Large intestine (tissue), 3 donors: ENCODE measurements around the gene CAMTA2. TPM values are rescaled to one million over a fixed set of nuclear protein-coding genes. Genes with fewer than 3 reads are reported as not detected.

Experiments used
- DNase-seq, 2 donors: peaks; one replicate each; pipeline versions ENCODE4 v3.0.0 to v3.0.0-alpha.2; 2013
- H3K27ac ChIP-seq: one replicate; pipeline ENCODE4 v1.5.1; 2013; ENCODE audit warnings: low read length
- H3K27me3 ChIP-seq: 2 replicates; pipeline ENCODE4 v1.6.1; 2013; ENCODE audit warnings: low read length; ENCODE audit not compliant: control insufficient read depth, insufficient read depth
- H3K36me3 ChIP-seq: 2 replicates; pipeline ENCODE4 v1.6.1; 2013; ENCODE audit warnings: low read length; ENCODE audit not compliant: control insufficient read depth, insufficient read depth
- H3K4me1 ChIP-seq: one replicate; pipeline ENCODE4 v1.6.1; 2013; ENCODE audit warnings: low read length; ENCODE audit not compliant: control insufficient read depth, insufficient read depth
- H3K4me3 ChIP-seq: one replicate; pipeline ENCODE4 v1.5.1; 2013; ENCODE audit warnings: low read length
- H3K9me3 ChIP-seq: one replicate; pipeline ENCODE4 v1.6.1; 2013; ENCODE audit warnings: mild to moderate bottlenecking, low read depth, low read length, moderate library complexity; ENCODE audit not compliant: control insufficient read depth
- WGBS: methylation state at CpG from one replicate; pipeline ENCODE4 v1.1.5; 2013; ENCODE audit warnings: low lambda C conversion rate; ENCODE audit not compliant: insufficient coverage; 5-methylcytosine and 5-hydroxymethylcytosine counted together
- polyA plus RNA-seq: library from polyadenylated mRNA; unstranded; fragments of 120-200 nt; gene quantifications from one replicate; pipeline ENCODE4 v1.2.1, GENCODE V29; 2013

The CAMTA2 gene
- polyA plus RNA-seq, 1 donor: 35.6 TPM

DNA sequence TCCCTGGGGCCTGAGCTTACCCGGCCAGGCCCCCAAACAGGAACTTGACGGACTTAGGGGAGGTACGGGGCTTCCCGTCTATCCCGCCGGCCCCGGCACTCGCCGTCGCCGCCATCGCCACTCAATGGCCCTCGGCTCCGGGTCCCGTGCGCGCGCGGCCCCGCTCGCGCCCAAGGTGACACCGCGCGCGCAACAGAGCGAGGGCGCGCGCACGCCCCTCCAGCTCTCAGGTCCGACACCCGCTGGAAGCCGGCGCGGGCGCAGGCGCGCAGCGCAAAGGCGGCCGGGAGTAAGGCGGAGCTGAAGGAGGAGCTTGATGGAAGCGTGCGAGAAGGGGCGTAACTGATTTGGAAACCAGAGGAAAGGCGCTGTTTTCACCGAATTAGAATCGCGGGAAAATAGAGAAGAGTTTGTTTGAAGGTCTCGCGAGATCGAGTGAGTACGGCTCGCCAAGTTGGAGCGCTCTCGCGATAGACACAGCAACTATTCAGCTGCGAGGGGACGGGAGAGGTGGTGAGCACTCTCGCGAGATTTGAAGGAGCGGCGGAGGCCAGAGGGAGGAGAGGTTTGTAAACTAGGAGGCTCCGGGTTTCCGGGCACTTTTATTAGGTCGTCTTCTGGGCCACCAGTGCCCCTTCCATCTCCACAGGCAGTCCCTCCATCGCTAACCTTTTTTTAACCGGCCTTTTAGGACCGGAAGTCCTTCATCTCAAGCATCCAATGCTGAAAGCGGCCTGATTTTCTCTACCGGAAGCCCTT is 47.5 kb downstream of the CAMTA2 start, which contains the start of the genes RNF167 and SLC25A11:
Gene RNF167 (plus strand): TSS at position 473 of the 759 bp plus-strand sequence. CDS start 642 bp downstream, outside the sequence.
Gene SLC25A11 (minus strand): TSS at position 251 of the 759 bp plus-strand sequence. CDS start 136 bp downstream, at position 115.
- H3K27ac ChIP-seq: peak within 1 kb of the TSS; percentile 98
- H3K4me3 ChIP-seq: peak within 1 kb of the TSS; percentile 83
- peak; percentile 99 to 100 for DNase-seq
- no CpG with 5 or more reads among the region's 72 CpGs for WGBS
- no peaks in the 10 kb centered on the region for H3K9me3 ChIP-seq
- peaks cover 31% of the 10 kb centered on the region for H3K4me1 ChIP-seq
- no peaks in the 10 kb centered on the region for H3K27me3 ChIP-seq
- H3K36me3 ChIP-seq: peaks cover 58% of the 10 kb centered on the region

DNA sequence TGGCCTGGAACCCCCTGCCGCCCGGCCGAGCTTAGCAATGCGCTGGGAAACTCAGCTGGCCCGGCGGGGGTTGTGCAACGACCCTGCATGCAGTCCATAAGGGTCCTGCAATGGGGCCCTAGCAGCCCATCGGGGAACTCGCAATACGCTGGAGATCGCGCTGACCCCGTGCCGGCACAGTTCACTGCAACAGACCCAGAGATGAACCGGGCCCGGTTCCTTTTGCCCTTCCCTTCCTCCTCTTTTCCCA is 48.0 kb downstream of the CAMTA2 start:
- no CpG with 5 or more reads among the region's 16 CpGs for WGBS
- H3K4me3 ChIP-seq: peak overlapping the region; percentile 83
- H3K4me1 ChIP-seq: peaks cover 28% of the 10 kb centered on the region
- H3K27me3 ChIP-seq: no peaks in the 10 kb centered on the region
- no peak for DNase-seq
- H3K27ac ChIP-seq: peak overlapping the region; percentile 89
- H3K9me3 ChIP-seq: no peaks in the 10 kb centered on the region
- H3K36me3 ChIP-seq: peaks cover 53% of the 10 kb centered on the region

DNA sequence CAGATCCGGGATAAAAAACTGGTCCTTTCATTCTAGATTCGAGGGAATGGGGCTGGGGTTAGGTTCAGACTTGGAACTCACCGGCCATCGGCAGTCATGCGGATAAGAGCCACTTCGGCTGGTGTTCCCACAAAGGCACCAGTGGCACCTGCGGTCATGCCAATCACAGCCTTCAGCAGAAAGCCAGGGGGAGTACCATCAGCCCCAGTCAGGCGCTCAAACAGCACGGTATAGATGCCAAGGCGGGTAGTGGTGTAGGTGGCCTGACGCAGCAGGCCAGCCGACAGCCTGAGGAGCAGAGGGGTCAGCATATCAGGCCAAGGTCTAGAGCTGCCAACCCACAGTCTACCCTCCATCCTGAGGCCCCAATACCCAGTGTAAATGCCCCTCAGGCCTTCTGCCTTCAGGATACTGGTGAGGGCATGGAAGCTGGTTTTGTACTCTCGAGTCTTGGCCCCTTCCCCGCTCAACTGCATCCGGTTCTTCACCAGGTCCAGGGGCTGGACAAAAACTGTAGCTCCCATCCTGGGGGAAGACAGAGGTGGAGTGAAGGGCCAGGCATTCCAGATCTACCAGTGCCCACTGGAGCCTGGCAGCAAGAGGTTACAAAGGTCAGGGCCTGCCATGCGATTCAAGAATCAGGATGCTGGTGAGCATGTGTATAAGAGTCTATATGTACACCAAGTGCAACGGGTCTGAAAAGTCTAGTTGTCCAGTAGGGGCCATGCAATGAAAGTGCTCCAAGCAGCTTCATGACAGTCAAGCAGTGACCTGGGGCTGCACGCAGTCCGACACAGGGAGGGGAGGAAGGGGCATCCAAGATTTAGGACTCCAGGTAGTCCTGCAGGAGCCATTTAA is 48.6 kb downstream of the CAMTA2 start:
- Histone ChIP-seq H3K9me3 (no peaks in the 10 kb centered on the region), H3K36me3 (peaks cover 48% of the 10 kb centered on the region), H3K27me3 (no peaks in the 10 kb centered on the region), H3K4me1 (peaks cover 33% of the 10 kb centered on the region), H3K4me3 (peak overlapping the region; percentile 83), H3K27ac (peak overlapping the region; percentile 89)
- no CpG with 5 or more reads among the region's 19 CpGs for WGBS
- DNase-seq: peak in 1 of 2 donors; percentile 32

DNA sequence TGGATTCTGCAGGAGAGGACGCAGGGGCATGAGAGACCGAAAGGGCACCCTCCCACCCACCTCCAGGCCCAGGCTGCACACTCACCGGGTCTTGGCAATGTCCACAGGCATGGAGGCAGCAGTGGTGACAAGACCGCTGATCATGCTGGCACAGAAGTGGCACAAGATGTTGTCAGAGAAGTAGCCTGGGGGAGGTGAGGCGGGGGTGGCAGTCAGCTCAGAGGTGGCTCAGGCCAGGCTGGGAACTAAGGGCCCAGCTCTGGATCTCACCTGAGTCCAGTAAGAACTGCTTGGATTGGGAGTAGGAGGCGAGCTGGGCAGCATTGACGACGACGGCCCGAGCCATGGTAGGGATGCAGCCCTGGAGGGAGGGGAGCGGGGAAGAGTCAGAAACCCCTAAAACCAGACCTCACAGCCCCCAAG is 49.4 kb downstream of the CAMTA2 start:
- H3K27me3 ChIP-seq: no peaks in the 10 kb centered on the region
- H3K4me3 ChIP-seq: no peak overlapping the region
- H3K27ac ChIP-seq: no peak overlapping the region

DNA sequence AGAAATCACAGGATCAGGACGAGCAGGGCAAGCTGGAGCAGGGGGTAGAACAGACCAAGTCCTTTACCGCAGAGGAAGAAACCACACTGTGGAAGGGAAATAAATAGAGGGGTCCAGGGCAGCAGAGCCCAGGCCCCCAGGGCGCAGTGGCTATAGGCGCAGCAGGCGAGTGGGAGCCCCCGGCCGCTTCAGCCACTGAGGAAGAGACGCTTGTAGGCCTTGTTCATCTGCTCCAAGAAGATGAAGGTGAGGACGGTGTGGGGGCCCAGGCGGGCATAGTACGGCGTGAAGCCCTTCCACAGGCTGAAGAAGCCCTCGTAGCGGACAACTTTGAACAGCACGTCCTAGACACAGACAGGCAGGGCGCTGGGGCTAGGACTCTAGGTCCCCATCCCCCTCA is 49.9 kb downstream of the CAMTA2 start:
- H3K36me3 ChIP-seq: peaks cover 34% of the 10 kb centered on the region
- no peak overlapping the region for H3K4me3 ChIP-seq
- H3K27ac ChIP-seq: no peak overlapping the region
- no peaks in the 10 kb centered on the region for H3K9me3 ChIP-seq
- no CpG with 5 or more reads among the region's 16 CpGs for WGBS
- peaks cover 34% of the 10 kb centered on the region for H3K4me1 ChIP-seq
- no peaks in the 10 kb centered on the region for H3K27me3 ChIP-seq
- no peak for DNase-seq

More for the DNA sequence above, 49.4 kb downstream of the CAMTA2 start:
- Histone ChIP-seq H3K36me3 (peaks cover 39% of the 10 kb centered on the region), H3K9me3 (no peaks in the 10 kb centered on the region), H3K4me1 (peaks cover 34% of the 10 kb centered on the region)
- no peak for DNase-seq
- WGBS: no CpG with 5 or more reads among the region's 11 CpGs

DNA sequence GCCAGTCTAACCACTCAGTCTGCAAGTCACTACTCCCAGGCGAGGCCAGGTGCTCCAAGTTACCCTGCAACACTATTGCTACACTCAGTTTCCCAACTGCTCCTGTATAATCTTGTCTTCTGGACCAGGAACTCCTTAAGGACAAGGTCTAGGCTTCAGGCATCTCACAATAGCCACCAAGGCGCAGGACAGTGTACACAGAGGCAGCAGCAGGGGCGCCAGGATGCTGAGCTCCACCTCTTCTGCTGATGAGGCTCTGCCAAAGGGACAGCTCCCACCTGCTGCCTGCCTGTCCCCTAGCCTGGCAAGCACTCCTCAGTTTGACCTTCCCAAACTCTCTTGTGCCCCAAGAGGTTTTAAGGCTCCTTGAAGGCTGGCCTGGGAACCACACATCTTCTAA is 51.0 kb downstream of the CAMTA2 start:
- Histone ChIP-seq H3K27me3 (no peaks in the 10 kb centered on the region), H3K4me1 (peaks cover 25% of the 10 kb centered on the region), H3K36me3 (peaks cover 26% of the 10 kb centered on the region), H3K9me3 (no peaks in the 10 kb centered on the region), H3K4me3 (no peak overlapping the region), H3K27ac (no peak overlapping the region)
- DNase-seq: no peak
- WGBS: no CpG with 5 or more reads among the region's 3 CpGs

DNA sequence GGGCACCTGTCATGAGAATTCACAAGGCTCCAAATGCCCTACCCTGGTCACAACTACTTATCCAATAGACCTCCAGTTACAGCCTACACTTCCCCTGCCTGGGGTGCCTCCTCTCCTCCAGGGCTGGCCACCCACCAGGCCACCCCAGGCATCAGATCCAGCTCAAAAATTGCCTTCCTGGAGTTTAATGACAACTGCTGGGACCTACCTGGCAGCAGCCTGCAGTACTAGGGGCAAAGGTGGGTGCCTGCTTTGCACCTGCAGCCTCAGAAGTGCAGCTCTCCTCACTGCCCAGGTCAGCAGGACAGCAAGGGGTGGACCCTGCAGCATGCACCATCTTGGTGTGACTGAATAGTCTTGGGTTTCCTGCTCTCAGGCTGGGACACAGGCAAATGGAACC is 51.8 kb downstream of the CAMTA2 start:
- Histone ChIP-seq H3K36me3 (peaks cover 26% of the 10 kb centered on the region), H3K9me3 (no peaks in the 10 kb centered on the region), H3K27me3 (no peaks in the 10 kb centered on the region), H3K27ac (no peak overlapping the region), H3K4me1 (peaks cover 21% of the 10 kb centered on the region), H3K4me3 (no peak overlapping the region)
- DNase-seq: no peak

DNA sequence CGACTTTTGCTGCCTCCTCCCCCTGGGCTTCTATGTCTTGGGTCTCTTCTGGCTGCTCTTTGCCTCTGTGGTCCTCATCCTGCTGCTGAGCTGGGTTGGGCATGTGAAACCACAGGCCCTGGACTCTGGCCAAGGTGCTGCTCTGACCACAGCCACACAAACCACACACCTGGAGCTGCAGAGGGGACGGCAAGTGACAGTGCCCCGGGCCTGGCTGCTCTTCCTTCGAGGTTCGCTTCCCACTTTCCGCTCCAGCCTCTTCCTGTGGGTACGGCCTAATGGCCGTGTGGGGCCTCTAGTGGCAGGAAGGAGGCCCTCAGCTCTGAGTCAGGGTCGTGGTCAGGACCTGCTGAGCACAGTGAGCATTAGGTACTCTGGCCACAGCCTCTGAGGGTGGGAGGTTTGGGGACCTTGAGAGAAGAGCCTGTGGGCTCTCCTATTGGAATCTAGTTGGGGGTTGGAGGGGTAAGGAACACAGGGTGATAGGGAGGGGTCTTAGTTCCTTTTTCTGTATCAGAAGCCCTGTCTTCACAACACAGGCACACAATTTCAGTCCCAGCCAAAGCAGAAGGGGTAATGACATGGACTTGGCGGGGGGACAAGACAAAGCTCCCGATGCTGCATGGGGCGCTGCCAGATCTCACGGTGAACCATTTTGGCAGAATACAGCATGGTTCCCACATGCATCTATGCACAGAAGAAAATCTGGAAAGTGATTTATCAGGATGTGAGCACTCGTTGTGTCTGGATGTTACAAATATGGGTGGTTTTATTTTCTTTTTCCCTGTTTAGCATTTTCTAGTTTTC is 53.1 kb downstream of the CAMTA2 start:
- Histone ChIP-seq H3K36me3 (peaks cover 26% of the 10 kb centered on the region), H3K27me3 (no peaks in the 10 kb centered on the region), H3K27ac (no peak overlapping the region), H3K9me3 (no peaks in the 10 kb centered on the region), H3K4me1 (peaks cover 21% of the 10 kb centered on the region), H3K4me3 (no peak overlapping the region)
- peak in 1 of 2 donors; percentile 26 for DNase-seq
- no CpG with 5 or more reads among the region's 14 CpGs for WGBS

DNA sequence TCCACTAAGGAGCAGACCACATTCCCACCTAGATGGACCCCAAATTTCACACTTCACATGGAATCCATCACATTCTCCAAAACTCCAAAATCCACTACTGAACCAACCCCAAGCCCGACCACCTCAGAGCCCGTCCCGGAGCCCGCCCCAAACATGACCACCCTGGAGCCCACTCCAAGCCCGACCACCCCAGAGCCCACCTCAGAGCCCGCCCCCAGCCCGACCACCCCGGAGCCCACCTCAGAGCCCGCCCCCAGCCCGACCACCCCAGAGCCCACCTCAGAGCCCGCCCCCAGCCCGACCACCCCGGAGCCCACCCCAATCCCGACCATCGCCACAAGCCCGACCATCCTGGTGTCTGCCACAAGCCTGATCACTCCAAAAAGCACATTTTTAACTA is 53.8 kb downstream of the CAMTA2 start:
- Histone ChIP-seq H3K27me3 (no peaks in the 10 kb centered on the region), H3K27ac (no peak overlapping the region), H3K4me3 (no peak overlapping the region), H3K36me3 (peaks cover 26% of the 10 kb centered on the region), H3K9me3 (no peaks in the 10 kb centered on the region), H3K4me1 (peaks cover 15% of the 10 kb centered on the region)
- no peak for DNase-seq
- no CpG with 5 or more reads among the region's 16 CpGs for WGBS

DNA sequence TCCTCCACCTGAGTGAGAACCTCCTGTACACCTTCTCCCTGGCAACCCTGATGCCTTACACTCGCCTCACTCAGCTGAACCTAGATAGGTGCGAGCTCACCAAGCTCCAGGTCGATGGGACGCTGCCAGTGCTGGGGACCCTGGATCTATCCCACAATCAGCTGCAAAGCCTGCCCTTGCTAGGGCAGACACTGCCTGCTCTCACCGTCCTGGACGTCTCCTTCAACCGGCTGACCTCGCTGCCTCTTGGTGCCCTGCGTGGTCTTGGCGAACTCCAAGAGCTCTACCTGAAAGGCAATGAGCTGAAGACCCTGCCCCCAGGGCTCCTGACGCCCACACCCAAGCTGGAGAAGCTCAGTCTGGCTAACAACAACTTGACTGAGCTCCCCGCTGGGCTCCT is 54.7 kb downstream of the CAMTA2 start:
- Histone ChIP-seq H3K4me1 (peaks cover 8% of the 10 kb centered on the region), H3K27me3 (no peaks in the 10 kb centered on the region), H3K36me3 (peaks cover 17% of the 10 kb centered on the region), H3K4me3 (no peak overlapping the region), H3K27ac (no peak overlapping the region), H3K9me3 (no peaks in the 10 kb centered on the region)
- no peak for DNase-seq
- WGBS: 80% methylated on average over 1 of the region's 12 CpGs
